Sigmoid colon (tissue), 4 donors: ENCODE data around the gene CENPP.

Experiments used
- EP300 ChIP-seq, 4 donors: sonication (generic); formaldehyde crosslinking; IDR thresholded peaks; one replicate each; pipeline ENCODE4 v1.6.1; 2017; ENCODE audit warnings: antibody characterized with exemption in 4 of 4
- TF ChIP-seq, protein P1 (sequence below), 4 experiments: fragments of 450-650 bp in 3 of 4; fragments of 200-600 bp in 1 of 4; IDR thresholded peaks; one replicate each; pipeline ENCODE4 v1.5.1; 2016 to 2019; ENCODE audit warnings: antibody characterized with exemption in 4 of 4, mild to moderate bottlenecking in 3 of 4, moderate library complexity in 2 of 4

DNA sequence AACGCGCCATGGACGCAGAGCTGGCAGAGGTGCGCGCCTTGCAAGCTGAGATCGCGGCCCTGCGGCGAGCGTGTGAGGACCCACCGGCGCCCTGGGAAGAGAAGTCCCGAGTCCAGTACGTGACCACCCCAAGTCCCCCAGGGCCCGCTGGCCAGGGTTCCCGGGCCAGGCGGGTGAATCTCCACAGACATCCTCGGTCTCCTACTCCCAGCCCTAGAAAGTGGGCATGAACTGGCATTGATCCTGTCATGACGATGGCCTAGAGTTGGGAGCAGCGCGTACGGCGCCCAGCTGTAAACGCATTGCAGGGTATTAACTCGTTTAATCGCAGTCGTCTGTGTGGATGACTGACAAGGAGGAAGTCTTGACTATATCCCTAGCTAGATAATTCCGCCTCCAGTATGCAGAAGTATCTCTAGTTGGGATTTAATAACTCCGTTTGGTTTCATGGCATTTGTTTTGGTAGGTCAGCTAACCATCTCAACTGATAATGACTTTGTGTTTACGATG, 293 bp downstream of the CENPP start:
- no peak for TF ChIP-seq EP300 (IDR thresholded peaks at IDR 0.05)
- TF ChIP-seq, protein P1, sequence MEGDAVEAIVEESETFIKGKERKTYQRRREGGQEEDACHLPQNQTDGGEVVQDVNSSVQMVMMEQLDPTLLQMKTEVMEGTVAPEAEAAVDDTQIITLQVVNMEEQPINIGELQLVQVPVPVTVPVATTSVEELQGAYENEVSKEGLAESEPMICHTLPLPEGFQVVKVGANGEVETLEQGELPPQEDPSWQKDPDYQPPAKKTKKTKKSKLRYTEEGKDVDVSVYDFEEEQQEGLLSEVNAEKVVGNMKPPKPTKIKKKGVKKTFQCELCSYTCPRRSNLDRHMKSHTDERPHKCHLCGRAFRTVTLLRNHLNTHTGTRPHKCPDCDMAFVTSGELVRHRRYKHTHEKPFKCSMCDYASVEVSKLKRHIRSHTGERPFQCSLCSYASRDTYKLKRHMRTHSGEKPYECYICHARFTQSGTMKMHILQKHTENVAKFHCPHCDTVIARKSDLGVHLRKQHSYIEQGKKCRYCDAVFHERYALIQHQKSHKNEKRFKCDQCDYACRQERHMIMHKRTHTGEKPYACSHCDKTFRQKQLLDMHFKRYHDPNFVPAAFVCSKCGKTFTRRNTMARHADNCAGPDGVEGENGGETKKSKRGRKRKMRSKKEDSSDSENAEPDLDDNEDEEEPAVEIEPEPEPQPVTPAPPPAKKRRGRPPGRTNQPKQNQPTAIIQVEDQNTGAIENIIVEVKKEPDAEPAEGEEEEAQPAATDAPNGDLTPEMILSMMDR (IDR thresholded peaks at IDR 0.05): no peak
